SK-MEL-5 (cell line): ENCODE measurements around the gene LASP1. TPM values are rescaled to one million over a fixed set of nuclear protein-coding genes. Genes with fewer than 3 reads are reported as not detected.
A peak's percentile ranks its signal among the peaks of the same experiment; 100 is the strongest.
"Not testable (repeated sequence)": the region's sequence is repeated elsewhere in the genome, so short reads cannot be mapped to it uniquely, and the experiment has no call there.

ENCODE experiments used
- DNase-seq: peaks from one replicate; pipeline ENCODE4 v3.0.0-alpha.2; 2016; ENCODE audit warnings: low read depth, low spot score
- in situ Hi-C: cut with HindIII; loops from 2 replicates; pipeline ENCODE4 v1.10.0; 2016; ENCODE audit warnings: low sequenced_read_pairs, high pct_unique_total_duplicates, low pct_unique_long_range_greater_than_20kb
- polyA plus RNA-seq, 2 experiments: library from polyadenylated mRNA; depleted of rRNA; stranded (reverse); fragments of >200 nt; gene quantifications; 2 replicates each; pipeline ENCODE4 v1.2.3, GENCODE V29; 2015
- total RNA-seq: library from RNA; depleted of rRNA; stranded (reverse); fragments of >200 nt; shearing (Covaris generic); gene quantifications from 2 replicates; pipeline ENCODE4 v1.2.3, GENCODE V29; 2014; rRNA removed

The LASP1 gene, protein sequence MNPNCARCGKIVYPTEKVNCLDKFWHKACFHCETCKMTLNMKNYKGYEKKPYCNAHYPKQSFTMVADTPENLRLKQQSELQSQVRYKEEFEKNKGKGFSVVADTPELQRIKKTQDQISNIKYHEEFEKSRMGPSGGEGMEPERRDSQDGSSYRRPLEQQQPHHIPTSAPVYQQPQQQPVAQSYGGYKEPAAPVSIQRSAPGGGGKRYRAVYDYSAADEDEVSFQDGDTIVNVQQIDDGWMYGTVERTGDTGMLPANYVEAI
- 16.7 and 16.8 TPM in 2 replicates for total RNA-seq
- 41.5 and 44.1 TPM in 2 replicates for polyA plus RNA-seq (2015; cell fraction: cytosol; rRNA removed)
- polyA plus RNA-seq (2015; cell fraction: nucleus; rRNA removed), result 13.1 and 14.7 TPM in 2 replicates

DNA sequence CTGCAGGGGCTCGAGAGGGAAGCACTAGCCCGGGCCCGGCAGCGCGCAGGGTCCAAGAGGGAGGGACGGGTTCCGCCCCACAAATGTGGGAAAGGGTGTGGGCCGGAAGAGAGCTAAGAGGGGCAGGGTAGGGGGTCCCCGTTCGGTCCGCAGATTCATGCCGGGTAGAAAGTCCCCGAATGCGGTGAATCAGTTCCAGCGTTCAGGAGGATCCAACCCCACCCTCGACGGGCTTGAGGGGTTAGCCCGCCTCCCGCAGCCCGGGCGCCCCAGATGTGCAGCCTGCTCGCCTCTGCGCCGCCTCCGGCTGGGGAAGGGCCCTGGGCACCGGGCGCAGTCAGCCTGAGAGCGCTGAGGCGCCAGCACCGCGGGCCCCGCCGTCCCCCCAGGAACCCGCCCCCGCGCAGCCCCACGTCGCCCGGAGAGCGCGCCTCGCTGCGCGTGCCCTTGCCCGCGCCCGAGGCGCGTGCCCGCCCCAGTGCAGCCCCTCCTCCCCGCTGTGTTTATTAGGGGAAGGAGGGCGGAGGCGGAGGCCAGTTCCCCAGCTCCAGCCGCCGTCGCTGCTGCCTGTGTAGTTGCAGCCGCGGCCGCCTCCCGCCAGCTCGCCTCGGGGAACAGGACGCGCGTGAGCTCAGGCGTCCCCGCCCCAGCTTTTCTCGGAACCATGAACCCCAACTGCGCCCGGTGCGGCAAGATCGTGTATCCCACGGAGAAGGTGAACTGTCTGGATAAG, at the start of gene LASP1:
Gene LASP1 (plus strand): TSS at position 533 of the 733 bp plus-strand sequence. CDS start 132 bp downstream, at position 665.
- in situ Hi-C loops, result no loop called here

GRCh38 chr17:38824899-38825761, 44.7 kb upstream of the LASP1 start, which contains the start of gene CWC25:
TSS of gene CWC25 (minus strand) at chr17:38825321. CDS start at chr17:38825183, 138 bp downstream.
- in situ Hi-C loops, result no loop called here
- peak; percentile 94 for DNase-seq

More for the DNA sequence above, at the start of gene LASP1:
- DNase-seq, result peak; percentile 83

GRCh38 chr17:38825762-38826247, 44.1 kb upstream of the LASP1 start:
- no peak for DNase-seq
- in situ Hi-C loops, result no loop called here

DNA sequence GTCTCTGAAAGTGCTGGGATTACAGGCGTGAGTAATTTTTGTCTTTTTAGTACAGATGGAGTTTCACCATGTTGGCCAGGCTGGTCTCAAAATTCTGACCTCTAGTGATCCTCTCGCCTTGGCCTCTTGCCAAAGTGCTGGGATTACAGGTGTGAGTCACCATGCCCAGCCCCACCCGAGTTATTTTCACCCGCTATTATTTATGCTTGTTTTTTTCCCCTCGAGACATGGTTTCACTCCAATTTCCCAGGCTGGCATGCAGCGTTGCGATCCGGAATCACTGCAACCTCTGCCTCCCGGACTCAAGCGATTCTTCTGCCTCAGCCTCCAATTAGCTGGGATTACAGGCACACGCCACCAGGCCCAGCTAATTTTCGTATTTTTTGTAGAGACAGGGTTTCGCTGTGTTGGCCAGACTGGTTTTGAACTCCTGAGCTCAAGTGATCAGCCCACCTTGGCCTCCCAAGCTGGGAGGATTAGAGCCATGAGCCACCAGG, 25.5 kb upstream of the LASP1 start:
- in situ Hi-C loops, result no loop called here
- DNase-seq, result no peak

DNA sequence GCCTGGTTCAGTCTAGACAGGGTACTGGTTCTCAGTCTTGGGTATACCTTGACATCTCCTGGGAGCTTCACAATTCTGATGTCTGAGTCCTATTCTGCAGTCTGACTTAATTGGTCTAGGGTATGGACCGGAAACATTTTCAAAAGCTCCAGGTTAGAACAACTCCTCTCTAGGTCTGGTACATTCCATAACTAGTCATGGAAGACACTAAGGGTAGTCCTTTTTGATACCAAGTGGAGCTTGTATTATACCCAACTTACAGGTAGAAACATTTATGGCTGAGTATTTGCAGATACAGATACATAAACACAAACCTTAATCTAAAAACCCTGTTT, 21.3 kb upstream of the LASP1 start:
- in situ Hi-C loops, result no loop called here
- DNase-seq, result no peak

DNA sequence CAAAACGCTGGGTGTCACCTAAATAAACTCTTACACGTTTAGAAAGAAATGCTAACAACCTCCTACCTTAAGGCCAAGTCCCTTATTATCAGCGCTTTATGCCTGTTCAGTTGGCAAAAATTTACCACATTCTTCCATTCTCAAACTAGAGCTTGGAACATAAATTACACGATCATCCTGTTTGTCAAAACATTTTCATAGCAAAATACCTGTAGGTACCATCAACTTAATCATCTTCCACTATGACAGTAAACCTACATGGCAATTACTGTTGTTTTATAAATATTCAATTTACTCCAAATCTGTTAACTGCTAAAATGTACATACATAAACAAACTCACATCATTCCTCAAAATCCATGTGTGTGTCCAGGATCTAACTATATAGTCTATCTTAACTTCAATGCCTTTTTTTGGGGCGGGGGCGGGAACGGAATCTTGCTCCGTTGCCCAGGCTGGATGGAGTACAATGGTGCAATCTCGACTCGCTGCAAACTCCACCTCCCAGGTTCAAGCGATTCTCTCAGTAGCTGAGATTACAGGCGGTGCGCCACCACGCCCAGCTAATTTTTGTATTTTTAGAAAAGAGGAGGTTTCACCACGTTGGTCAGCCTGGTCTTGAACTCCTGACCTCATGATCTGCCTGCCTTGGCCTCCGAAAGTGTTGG, 20.8 kb upstream of the LASP1 start:
- in situ Hi-C loops, result no loop called here
- no peak for DNase-seq

DNA sequence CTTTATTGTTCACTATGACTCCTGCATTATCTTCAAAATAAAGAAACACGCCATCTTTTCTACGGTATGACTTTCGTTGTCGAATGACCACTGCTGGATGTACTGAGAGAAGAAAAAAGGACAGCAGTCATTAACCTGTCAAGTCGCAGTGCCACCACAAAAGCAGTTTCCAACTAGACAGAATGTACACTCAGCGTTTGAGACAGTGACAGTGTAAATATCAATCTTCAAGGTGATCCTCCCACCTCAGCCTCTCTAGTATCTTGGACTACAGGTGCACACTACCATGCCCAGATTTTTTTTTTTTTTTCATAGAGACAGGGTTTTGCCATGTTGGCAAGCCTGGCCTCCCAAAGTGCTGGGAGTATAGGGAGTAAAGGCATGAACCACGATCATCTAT, 19.5 kb upstream of the LASP1 start:
- no peak for DNase-seq
- in situ Hi-C loops, result no loop called here

DNA sequence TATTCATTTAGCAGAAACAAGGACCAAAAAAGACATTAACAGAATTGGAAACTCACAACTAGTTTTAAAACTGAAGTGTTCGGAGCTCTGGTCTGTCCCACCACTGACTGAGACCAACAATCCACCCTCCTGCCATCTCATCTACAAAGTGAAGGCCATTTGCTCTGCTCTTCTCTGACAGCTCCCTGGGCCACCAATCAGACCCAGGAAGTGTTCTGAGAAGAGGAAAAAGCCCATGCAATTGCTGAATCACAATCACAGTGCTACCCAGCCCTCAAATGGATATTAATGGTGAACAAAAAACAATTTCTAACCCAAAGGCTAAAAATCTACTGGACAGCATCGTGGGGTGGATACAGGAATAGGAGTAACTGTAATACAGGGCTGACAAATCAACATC, 18.4 kb upstream of the LASP1 start:
- DNase-seq, result no peak
- in situ Hi-C loops, result no loop called here

GRCh38 chr17:38852771-38853291, 17.0 kb upstream of the LASP1 start:
- no peak for DNase-seq
- in situ Hi-C loops, result no loop called here

GRCh38 chr17:38853292-38854219, 16.3 kb upstream of the LASP1 start, which contains the start of gene RPL23:
TSS of gene RPL23 (minus strand) at chr17:38853721. CDS start at chr17:38853710, 11 bp downstream.
- DNase-seq, result peak; percentile 98
- in situ Hi-C loops, result no loop called here

GRCh38 chr17:38855101-38855714, 14.7 kb upstream of the LASP1 start:
- DNase-seq, in situ Hi-C loops: not testable (repeated sequence)

DNA sequence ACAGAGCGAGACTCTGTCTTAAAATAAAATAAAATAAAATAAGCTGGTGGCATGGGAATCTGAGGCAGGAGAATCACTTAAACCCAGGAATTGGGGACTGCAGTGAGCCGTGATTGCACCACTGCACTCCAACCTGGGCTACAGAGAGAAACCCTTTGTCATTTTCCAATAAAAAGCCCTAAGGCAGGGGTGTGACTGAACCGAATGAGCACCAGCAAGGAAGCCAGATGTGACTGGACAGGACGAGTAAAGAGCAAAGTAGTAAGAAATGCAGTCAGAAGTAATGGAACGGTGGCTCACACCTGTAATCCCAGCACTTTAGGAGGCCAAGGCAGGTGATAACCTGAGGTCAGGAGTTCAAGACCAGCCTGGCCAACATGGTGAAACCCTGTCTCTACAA, 12.6 kb upstream of the LASP1 start:
- in situ Hi-C loops, result no loop called here
- DNase-seq, result no peak

GRCh38 chr17:38861399-38861843, 8.4 kb upstream of the LASP1 start:
- in situ Hi-C loops, result no loop called here

DNA sequence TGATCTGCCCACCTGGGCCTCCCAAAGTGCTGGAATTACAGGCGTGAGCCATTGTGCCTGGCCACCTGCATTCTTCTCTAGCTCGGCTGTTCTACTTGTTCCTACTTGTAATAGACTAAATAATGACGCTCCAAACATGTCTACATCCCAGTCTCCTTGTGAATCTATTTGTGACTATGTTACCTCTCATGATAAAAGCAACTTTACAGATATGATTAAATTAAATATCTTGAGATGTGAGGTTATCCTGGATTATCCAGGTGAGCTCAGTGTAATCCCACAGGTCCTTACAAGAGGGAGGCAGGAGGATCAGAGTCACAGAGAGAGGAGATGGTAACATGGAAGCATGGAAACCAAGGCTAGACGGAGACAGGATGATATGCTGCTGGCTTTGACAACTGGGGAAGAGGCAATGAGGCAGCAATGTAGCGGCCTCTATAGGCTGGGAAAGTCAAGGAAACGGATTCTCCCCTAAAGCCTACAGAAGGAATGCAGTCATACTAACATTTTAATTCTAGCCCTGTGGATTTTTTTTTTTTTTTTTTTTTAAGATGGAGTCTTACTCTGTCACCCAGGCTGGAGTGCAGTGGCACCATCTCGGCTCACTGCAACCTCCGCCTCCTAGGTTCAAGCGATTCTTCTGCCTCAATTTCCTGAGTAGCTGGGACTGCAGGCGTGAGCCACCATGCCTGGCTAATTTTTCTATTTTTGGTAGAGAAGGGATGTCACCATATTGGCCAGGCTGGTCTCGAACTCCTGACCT, 5.0 kb upstream of the LASP1 start:
- in situ Hi-C loops, result no loop called here
- DNase-seq, result peak; percentile 90

More at GRCh38 chr17:38861399-38861843, 8.4 kb upstream of the LASP1 start:
- DNase-seq, result peak; percentile 73
